Ishikawa (cell line): Measurements from ENCODE around the gene CEACAM16.

Source experiments
- CEBPB ChIP-seq: IDR thresholded peaks from 2 replicates; pipeline ENCODE4 v1.6.1; 2012
- CREB1 ChIP-seq: IDR thresholded peaks from 2 replicates; pipeline ENCODE4 v1.6.1; 2012; ENCODE audit warnings: low read depth
- EGR1 ChIP-seq: IDR thresholded peaks from 2 replicates; pipeline ENCODE4 v1.6.1; 2012
- EP300 ChIP-seq: IDR thresholded peaks from 2 replicates; pipeline ENCODE4 v1.6.1; 2012; ENCODE audit warnings: borderline replicate concordance
- FOXM1 ChIP-seq: IDR thresholded peaks from 2 replicates; pipeline ENCODE4 v1.6.1; 2012; ENCODE audit warnings: low read depth, borderline replicate concordance
- MAX ChIP-seq: IDR thresholded peaks from 2 replicates; pipeline ENCODE4 v1.6.1; 2012
- NFIC ChIP-seq: IDR thresholded peaks from 2 replicates; pipeline ENCODE4 v1.6.1; 2012
- RAD21 ChIP-seq: IDR thresholded peaks from 2 replicates; pipeline ENCODE4 v1.6.1; 2012; ENCODE audit warnings: low read depth
- TAF1 ChIP-seq: IDR thresholded peaks from 2 replicates; pipeline ENCODE4 v1.6.1; 2012; ENCODE audit warnings: low read depth, mild to moderate bottlenecking
- TEAD4 ChIP-seq: IDR thresholded peaks from 2 replicates; pipeline ENCODE4 v1.6.1; 2012
- YY1 ChIP-seq: IDR thresholded peaks from 2 replicates; pipeline ENCODE4 v1.6.1; 2012; ENCODE audit warnings: low read depth
- TF ChIP-seq, protein P1 (sequence below): IDR thresholded peaks from 2 replicates; pipeline ENCODE4 v1.6.1; 2012; ENCODE audit warnings: low read depth, mild to moderate bottlenecking

GRCh38 chr19:44704982-44705381 lies 6.0 kb downstream of the CEACAM16 start:
- no peak for TF ChIP-seq EP300
- no peak for TF ChIP-seq FOXM1
- TF ChIP-seq YY1, result no peak
- no peak for TF ChIP-seq RAD21
- no peak for TF ChIP-seq EGR1
- TF ChIP-seq, protein P1, sequence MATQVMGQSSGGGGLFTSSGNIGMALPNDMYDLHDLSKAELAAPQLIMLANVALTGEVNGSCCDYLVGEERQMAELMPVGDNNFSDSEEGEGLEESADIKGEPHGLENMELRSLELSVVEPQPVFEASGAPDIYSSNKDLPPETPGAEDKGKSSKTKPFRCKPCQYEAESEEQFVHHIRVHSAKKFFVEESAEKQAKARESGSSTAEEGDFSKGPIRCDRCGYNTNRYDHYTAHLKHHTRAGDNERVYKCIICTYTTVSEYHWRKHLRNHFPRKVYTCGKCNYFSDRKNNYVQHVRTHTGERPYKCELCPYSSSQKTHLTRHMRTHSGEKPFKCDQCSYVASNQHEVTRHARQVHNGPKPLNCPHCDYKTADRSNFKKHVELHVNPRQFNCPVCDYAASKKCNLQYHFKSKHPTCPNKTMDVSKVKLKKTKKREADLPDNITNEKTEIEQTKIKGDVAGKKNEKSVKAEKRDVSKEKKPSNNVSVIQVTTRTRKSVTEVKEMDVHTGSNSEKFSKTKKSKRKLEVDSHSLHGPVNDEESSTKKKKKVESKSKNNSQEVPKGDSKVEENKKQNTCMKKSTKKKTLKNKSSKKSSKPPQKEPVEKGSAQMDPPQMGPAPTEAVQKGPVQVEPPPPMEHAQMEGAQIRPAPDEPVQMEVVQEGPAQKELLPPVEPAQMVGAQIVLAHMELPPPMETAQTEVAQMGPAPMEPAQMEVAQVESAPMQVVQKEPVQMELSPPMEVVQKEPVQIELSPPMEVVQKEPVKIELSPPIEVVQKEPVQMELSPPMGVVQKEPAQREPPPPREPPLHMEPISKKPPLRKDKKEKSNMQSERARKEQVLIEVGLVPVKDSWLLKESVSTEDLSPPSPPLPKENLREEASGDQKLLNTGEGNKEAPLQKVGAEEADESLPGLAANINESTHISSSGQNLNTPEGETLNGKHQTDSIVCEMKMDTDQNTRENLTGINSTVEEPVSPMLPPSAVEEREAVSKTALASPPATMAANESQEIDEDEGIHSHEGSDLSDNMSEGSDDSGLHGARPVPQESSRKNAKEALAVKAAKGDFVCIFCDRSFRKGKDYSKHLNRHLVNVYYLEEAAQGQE, result no peak
- TF ChIP-seq MAX, result no peak
- TF ChIP-seq CREB1, result no peak
- TF ChIP-seq TAF1, result no peak
- no peak for TF ChIP-seq NFIC
- no peak for TF ChIP-seq TEAD4
- TF ChIP-seq CEBPB, result no peak
